RPMI7951 (cell line): Measurements from ENCODE around the gene SRSF1. TPM values are rescaled to one million over a fixed set of nuclear protein-coding genes. Genes with fewer than 3 reads are reported as not detected.
"Not testable (repeated sequence)": the region's sequence is repeated elsewhere in the genome, so short reads cannot be mapped to it uniquely, and the experiment has no call there.

Experiments used
- DNase-seq: peaks from one replicate; pipeline ENCODE4 v3.0.0-alpha.2; 2012; ENCODE audit warnings: low read depth
- total RNA-seq: library from RNA; depleted of rRNA; stranded (reverse); fragments of >200 nt; shearing (Covaris generic); gene quantifications from 2 replicates; pipeline ENCODE4 v1.2.3, GENCODE V29; 2014

The SRSF1 gene
- total RNA-seq, 1 experiment from 2014 or later = 330 TPM

DNA sequence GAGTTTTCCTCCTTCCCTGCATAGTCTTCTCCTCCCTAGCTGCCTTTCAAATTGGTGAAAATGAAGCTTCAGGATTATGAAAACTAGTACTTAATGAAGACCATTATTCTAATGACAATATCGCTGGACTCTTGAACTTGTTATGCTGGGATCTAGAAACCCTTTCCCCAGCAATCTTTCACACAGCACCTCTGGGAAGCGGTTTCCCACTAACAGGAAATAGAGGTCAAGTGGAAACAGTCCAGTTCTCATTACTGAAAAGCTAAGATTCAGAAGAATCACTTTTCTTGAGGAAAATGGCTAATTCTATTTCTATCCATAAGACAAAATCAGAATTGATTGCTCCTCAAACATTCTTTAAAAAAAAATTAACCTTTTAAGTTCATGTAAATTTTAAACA, 17.0 kb downstream of the SRSF1 start:
- no peak for DNase-seq

- DNase-seq = peak; percentile 77
Observed at GRCh38 chr17:57988301-57989250, 18.5 kb downstream of the SRSF1 start.

GRCh38 chr17:57987581-57988300, 19.3 kb downstream of the SRSF1 start, which contains the start of gene VEZF1:
TSS of gene VEZF1 (minus strand) at chr17:57988254. CDS start at chr17:57988111, 143 bp downstream.
- peak; percentile 76 for DNase-seq

DNA sequence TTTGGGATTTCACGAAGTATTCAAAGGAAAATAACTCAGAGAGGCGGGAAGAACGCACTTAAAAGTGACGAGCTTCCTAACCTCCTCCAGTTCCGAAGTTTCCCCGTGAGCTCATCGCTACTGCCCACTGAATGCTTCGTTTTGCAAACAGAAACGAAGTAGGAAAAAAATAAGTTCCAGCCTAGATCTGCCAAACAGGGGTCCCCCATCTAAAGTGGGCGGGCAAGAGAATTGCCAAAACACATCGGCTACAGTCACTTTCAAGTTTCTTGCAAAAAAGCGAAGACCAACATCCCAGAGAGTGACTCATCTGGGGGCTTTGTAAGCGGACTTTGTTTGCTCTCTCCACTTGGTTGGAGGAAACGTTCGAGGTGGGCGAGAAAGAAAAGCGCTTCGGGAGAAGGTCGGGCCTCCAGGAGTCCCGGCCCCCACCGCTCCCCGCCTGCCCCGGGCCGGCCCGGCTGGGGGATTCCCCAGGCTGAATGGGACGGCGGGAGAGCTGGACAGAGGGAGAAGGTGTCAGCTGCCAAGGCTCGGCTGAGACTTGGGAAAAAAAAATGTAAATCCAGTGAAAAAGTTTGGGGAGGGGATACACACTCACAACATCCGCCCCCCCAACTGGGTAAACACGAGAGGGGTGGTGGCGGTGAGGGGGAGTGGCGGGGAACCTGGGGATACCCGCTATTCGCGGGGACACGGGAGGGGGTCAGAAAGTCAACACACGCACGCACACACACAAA, 20.0 kb downstream of the SRSF1 start:
- peak; percentile 77 for DNase-seq

DNA sequence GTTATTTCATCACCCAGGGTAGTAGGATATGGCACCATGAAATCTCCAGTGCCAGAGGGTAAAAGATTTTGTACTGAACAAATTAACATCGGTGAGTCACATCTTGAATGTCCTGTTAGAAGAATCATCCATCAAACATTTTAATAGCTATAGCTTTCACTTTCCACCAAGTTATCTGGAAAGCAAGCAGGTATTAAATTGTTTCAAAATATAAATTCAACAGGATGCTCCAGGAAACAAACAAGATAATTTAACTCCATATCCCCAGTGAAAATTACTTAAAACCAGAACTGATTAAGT, 21.4 kb downstream of the SRSF1 start:
- peak; percentile 83 for DNase-seq

DNA sequence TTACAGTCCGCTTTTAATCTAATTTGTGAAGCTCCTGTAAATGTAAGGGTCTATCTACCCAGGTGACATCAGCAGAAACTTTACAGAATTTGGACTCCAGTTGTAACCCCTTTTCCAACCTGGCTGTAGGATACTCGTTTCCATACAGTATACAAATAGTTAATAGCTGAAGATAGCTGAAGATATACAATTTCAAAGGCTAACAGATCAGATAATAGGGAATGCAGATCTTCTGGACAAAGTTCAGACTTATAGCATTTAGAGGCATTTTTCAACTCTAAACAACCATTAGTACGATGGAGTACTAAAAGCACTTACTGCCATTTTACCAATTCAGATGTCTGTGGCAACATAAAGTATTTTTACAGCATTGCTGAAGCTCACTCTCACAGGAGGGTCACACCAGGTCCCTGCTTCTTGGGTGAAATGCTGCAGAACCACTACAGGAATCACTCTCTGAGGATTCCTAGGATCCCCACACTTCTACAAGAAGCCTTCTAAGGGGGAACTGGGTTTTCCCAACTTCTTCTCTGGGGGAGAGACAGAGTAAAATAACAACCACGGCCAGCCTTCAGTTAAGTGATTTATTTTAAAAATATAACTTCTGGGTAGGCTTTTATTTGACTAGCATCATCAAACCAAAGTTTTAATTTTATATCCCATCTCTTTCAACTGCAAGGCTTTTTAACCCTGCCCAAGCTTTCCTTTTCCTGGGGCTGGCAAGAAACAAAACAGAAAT, 21.9 kb downstream of the SRSF1 start:
- DNase-seq = no peak

DNA sequence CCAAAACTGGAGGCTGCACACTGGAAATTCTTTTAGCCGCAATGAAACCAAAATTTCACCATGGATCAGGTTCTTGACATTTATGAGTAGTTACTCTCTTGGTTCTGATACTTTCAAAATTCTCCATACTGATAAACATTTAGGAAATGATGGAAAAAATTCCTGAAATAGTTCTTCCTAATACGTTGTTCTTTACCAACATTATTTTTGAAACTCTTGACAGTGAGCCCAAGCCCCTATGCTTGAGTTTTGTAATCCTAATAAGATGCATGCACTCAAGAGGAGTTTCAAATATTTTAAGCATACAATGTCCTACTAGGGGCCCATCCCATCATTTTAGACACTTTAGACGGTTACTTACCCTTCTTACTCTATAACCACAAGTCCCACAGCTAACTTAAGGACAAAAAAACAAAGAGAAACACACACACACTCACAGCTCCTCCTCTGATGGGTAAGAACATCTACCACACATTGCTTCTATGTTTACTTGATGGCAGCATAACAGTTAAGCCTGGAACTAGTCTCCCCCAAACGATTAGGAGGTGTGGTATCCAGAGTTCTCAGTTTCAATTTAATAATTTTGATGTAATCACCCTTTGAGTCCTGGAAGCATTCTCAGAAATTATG, 22.7 kb downstream of the SRSF1 start:
- DNase-seq = no peak

GRCh38 chr17:57983446-57983845, 23.6 kb downstream of the SRSF1 start:
- no peak for DNase-seq

DNA sequence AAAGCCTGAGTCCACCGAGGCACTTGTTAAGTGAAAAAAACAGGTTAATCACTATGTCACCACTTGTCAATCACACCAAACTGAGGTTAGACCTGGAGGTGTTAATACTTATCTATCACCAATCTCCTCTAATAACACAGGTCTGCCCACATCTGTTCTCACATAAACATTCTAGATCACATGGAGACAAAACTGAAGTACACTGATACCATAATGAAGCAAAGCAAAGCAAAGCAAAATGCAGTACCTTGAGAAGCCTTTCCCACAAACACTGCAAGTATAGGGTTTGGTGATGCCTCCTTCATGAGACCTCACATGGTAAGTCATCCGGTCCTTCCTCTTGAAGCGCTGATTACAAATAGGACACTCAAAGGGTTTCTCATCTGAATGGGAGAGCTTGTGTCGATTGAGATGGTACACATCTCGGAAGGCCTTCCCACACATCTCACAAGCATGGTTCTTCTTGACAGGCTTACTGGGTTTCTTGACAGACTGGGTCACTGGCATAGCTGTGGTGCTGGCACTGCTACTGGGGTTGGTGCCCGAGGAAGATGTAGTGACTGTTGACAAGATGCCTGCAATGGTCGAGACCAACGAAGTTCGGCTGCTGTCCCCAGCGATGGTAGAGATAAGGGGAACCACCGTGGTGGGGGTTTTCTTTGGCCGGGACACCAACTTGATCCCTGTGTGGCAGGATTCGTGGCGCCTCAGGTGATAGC, 24.4 kb downstream of the SRSF1 start:
- DNase-seq = no peak

- no peak for DNase-seq
Observed at GRCh38 chr17:57980522-57980921, 26.5 kb downstream of the SRSF1 start.

DNA sequence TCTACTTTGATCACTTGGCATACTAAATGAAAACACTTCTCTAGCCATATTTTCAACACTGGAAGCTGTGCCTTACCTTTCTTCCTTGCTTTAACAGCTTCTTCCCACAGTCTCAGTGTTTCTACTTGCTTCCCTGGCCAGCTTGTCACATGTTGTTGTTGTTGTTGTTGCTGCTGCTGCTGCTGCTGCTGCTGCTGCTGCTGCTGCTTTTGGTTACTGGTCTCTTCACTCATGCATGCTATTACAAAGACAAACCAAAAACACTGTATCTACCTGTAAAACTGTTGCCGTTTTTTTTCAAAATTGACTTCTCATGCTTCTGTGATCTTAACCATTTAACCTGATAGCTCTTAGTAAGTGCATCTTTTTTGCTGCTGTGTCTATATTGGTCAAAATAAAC, 28.0 kb downstream of the SRSF1 start:
- no peak for DNase-seq

DNA sequence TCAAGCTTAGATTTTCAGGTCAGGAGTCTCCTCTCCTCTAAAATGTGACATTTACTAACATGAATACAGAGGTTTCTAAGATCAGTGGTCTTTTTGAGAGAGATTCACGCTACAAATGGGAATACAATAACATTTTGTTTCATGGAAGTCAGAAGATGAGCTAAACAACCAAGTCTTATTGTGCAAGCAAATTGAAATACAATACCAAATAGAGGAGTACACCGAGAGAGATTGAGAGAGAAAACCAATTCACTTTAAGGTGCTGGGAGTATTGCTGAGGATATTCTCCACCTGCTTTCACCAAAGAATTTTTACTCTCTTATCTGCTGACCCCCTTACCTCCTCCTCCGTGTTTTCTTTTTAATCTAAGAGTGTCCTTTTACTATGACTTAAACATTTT, 30.5 kb downstream of the SRSF1 start:
- DNase-seq = no peak

DNA sequence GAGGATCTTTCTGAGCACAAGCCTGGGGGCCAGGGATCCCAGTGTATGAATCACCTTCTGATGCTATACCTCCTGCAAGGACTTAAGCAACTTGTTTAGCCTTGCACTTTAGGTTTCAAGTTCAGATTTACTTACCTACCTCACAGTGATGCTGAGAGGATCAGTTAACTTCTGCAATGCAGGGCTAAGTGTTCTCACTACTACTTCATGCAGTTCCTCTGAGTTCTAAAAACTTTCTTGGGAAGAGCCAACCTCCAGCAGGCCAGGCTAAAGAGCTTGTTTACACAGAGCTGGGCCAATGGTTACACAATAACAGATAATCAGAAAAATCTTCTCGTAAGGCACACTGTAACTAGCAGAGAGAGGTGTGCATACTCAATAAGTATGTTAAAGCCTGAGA, 32.0 kb downstream of the SRSF1 start:
- no peak for DNase-seq

DNA sequence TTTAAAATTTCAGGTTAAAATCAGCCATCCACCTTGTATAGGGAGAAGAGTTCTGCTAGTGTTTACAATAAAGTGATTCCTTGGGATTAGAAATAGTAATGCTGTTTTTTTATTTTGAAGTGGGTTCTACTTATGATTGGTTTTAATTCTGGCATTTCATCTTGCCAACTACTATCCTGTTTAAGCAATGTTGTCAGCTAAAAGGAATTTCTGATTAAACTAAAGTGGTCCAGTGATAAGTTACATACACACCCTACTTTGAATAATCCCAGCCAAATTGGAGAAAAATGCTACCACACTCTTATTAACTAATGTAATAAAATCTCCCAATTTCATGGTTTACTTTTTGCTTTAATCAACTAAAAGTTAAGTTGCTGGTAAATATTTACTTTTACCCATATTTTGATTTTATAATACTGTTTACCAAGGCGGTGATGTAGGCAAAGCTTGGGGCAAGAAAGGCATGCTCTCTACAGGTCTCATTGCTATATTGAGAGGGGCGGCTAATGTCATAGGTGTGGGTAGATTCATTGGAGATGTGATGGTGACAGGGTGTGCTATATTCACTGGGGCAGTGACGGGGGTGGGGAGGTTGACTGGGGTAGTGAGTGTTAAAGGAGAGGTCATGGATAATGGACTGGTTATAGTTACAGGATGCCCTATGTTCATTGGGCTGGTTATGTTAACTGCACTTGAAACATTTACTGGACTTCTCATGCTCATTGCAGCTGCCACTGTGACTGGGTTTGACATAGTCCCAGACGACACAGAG, 32.8 kb downstream of the SRSF1 start:
- DNase-seq = not testable (repeated sequence)

- no peak for DNase-seq
Observed at GRCh38 chr17:57972151-57972550, 34.9 kb downstream of the SRSF1 start.

- DNase-seq = no peak
Observed at GRCh38 chr17:57971572-57971971, 35.5 kb downstream of the SRSF1 start.

DNA sequence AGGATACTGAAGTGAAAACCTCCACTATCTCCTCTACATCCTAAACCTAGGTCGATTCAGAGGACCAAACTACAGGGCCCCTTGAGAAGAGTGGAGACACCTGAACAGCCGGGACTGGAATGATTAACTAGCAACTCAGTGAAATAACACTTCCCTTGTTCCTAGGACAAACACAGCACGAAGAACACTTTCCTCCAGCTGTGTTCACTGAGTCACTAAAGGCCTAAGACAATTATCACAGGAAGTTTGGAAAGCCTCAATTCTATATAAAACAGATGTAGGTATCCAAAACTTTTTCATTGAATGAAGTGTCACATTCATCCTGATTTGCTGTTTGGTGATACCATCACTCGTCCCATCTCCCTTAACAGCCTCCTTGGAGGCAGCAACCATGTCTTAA, 36.3 kb downstream of the SRSF1 start:
- DNase-seq = peak; percentile 78

GRCh38 chr17:57968456-57968855, 38.6 kb downstream of the SRSF1 start:
- no peak for DNase-seq

GRCh38 chr17:57966875-57967274, 40.2 kb downstream of the SRSF1 start:
- no peak for DNase-seq

- no peak for DNase-seq
Observed at GRCh38 chr17:57966246-57966645, 40.8 kb downstream of the SRSF1 start.
